Measurements from ENCODE around the gene ERF. TPM values are rescaled to one million over a fixed set of nuclear protein-coding genes. Genes with fewer than 3 reads are reported as not detected.

Gene ERF
- polyA plus RNA-seq, 1 of the 3 experiments (the other 2 are of a cell fraction): 89.6 TPM

DNA sequence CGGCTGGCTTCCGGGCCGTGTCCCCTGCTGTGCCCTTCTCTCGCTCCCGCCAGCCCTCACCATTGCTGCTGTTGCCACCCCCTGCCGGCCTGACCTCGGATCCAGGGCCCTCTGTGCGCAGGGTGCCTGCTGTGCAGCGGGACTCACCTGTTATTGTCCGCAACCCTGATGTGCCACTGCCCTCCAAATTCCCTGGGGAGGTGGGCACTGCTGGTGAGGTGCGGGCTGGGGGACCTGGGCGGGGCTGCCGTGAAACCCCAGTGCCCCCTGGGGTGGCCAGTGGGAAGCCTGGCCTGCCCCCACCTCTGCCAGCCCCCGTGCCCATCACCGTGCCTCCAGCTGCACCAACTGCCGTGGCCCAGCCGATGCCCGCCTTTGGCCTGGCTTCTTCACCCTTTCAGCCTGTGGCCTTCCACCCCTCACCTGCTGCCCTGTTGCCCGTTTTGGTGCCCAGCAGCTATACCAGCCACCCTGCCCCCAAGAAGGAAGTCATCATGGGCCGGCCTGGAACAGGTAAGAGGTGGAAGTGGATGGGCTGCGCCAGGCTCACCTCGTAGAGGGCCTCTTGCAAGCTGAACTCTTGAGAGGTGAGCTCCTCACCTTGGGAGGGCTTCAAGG, 19.2 kb upstream of the ERF start:
- Histone ChIP-seq H3K9me2 (no peaks in the 10 kb centered on the region), H3K4me2 (peak overlapping the region; percentile 55), H3K9me3 (no peaks in the 10 kb centered on the region), H3K27me3 (ENCODE audit: insufficient read depth) (no peaks in the 10 kb centered on the region), H3K79me2 (ENCODE audit: insufficient read depth) (peaks cover 97% of the 10 kb centered on the region), H4K20me1 (ENCODE audit: insufficient read depth) (no peaks in the 10 kb centered on the region), H3K36me3 (replicated peaks in 1 of 2; ENCODE audit: control insufficient read depth in 1 of 2, insufficient read depth in 2 of 2, low read length in 1 of 2) (peaks cover 13 to 39% of the 10 kb centered on the region in 2 experiments), H3K9ac (no peak overlapping the region), H3F3A (replicated peaks; ENCODE audit: insufficient read depth) (peaks cover 27% of the 10 kb centered on the region), H2AFZ (ENCODE audit: low read depth) (no peak overlapping the region), H3K27ac (ENCODE audit: low read depth in 2 of 2, low read length in 1 of 2) (no peak overlapping the region; a peak in 1 of 4 replicates), H3K4me3 (ENCODE audit: low read depth in 2 of 2, low read length in 1 of 2) (no peak overlapping the region), H3K4me1 (ENCODE audit: control insufficient read depth in 1 of 2, insufficient read depth in 2 of 2, low read depth in 1 of 2, low read length in 1 of 2) (peaks cover 39 to 68% of the 10 kb centered on the region in 2 experiments; a peak in 3 of 4 replicates)
- CTCF ChIA-PET: interaction anchor here (1.2 to 1.5 kb wide), 2 partner anchors 9 to 21 kb away, joined by 4 read pairs; no protein-coding TSS in a partner anchor
- POLR2A ChIA-PET: no interaction called here
- TF ChIP-seq YY1 (IDR thresholded peaks at IDR 0.05; ENCODE audit: low read depth) (no peak), ELF1 (IDR thresholded peaks at IDR 0.05) (no peak), RFX5 (IDR thresholded peaks at IDR 0.05; ENCODE audit: low read length) (no peak)
- TF ChIP-seq, protein P1, sequence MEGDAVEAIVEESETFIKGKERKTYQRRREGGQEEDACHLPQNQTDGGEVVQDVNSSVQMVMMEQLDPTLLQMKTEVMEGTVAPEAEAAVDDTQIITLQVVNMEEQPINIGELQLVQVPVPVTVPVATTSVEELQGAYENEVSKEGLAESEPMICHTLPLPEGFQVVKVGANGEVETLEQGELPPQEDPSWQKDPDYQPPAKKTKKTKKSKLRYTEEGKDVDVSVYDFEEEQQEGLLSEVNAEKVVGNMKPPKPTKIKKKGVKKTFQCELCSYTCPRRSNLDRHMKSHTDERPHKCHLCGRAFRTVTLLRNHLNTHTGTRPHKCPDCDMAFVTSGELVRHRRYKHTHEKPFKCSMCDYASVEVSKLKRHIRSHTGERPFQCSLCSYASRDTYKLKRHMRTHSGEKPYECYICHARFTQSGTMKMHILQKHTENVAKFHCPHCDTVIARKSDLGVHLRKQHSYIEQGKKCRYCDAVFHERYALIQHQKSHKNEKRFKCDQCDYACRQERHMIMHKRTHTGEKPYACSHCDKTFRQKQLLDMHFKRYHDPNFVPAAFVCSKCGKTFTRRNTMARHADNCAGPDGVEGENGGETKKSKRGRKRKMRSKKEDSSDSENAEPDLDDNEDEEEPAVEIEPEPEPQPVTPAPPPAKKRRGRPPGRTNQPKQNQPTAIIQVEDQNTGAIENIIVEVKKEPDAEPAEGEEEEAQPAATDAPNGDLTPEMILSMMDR (IDR thresholded peaks at IDR 0.05): no peak
- no peak for DNase-seq
- WGBS (ENCODE audit: low lambda C conversion rate): 98% methylated on average over 16 of the region's 22 CpGs

DNA sequence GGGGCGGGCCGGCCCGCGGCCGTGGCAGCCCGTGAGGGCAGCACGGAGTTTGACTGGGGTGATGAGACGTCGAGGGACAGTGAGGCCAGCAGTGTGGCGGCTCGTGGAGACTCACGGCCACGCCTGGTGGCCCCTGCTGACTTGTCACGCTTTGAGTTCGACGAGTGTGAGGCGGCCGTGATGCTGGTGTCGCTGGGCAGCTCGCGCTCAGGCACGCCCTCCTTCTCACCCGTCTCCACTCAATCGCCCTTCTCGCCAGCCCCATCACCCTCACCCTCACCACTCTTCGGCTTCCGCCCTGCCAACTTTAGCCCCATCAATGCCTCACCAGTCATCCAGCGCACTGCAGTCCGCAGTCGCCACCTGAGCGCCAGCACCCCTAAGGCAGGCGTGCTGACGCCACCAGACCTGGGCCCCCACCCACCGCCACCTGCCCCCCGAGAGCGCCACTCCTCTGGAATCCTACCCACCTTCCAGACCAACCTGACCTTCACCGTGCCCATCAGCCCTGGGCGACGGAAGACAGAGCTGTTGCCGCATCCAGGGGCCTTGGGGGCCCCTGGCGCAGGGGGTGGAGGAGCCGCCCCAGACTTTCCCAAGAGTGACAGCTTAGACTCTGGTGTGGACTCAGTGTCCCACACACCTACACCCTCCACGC, 18.6 kb upstream of the ERF start:
- 97% methylated on average over 40 of the region's 43 CpGs for WGBS (ENCODE audit: low lambda C conversion rate)
- Histone ChIP-seq H3K9me2 (no peaks in the 10 kb centered on the region), H3F3A (replicated peaks; ENCODE audit: insufficient read depth) (peaks cover 21% of the 10 kb centered on the region), H3K4me1 (ENCODE audit: control insufficient read depth in 1 of 2, insufficient read depth in 2 of 2, low read depth in 1 of 2, low read length in 1 of 2) (peaks cover 33 to 62% of the 10 kb centered on the region in 2 experiments; a peak in 3 of 4 replicates), H3K9ac (no peak overlapping the region), H3K4me2 (no peak overlapping the region), H3K27me3 (ENCODE audit: insufficient read depth) (no peaks in the 10 kb centered on the region), H3K36me3 (replicated peaks in 1 of 2; ENCODE audit: control insufficient read depth in 1 of 2, insufficient read depth in 2 of 2, low read length in 1 of 2) (peaks cover 13 to 39% of the 10 kb centered on the region in 2 experiments), H3K79me2 (ENCODE audit: insufficient read depth) (peaks cover 91% of the 10 kb centered on the region), H2AFZ (ENCODE audit: low read depth) (no peak overlapping the region), H3K27ac (ENCODE audit: low read depth in 2 of 2, low read length in 1 of 2) (no peak overlapping the region), H4K20me1 (ENCODE audit: insufficient read depth) (no peaks in the 10 kb centered on the region), H3K9me3 (no peaks in the 10 kb centered on the region), H3K4me3 (ENCODE audit: low read depth in 2 of 2, low read length in 1 of 2) (no peak overlapping the region)
- POLR2A ChIA-PET: no interaction called here
- DNase-seq: no peak
- no peak for TF ChIP-seq TEAD4 (IDR thresholded peaks at IDR 0.05; ENCODE audit: borderline replicate concordance, insufficient read depth)
- TF ChIP-seq, protein P2, sequence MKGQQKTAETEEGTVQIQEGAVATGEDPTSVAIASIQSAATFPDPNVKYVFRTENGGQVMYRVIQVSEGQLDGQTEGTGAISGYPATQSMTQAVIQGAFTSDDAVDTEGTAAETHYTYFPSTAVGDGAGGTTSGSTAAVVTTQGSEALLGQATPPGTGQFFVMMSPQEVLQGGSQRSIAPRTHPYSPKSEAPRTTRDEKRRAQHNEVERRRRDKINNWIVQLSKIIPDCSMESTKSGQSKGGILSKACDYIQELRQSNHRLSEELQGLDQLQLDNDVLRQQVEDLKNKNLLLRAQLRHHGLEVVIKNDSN (IDR thresholded peaks at IDR 0.05; ENCODE audit: borderline replicate concordance, low read depth): no peak
- TF ChIP-seq, protein P3, sequence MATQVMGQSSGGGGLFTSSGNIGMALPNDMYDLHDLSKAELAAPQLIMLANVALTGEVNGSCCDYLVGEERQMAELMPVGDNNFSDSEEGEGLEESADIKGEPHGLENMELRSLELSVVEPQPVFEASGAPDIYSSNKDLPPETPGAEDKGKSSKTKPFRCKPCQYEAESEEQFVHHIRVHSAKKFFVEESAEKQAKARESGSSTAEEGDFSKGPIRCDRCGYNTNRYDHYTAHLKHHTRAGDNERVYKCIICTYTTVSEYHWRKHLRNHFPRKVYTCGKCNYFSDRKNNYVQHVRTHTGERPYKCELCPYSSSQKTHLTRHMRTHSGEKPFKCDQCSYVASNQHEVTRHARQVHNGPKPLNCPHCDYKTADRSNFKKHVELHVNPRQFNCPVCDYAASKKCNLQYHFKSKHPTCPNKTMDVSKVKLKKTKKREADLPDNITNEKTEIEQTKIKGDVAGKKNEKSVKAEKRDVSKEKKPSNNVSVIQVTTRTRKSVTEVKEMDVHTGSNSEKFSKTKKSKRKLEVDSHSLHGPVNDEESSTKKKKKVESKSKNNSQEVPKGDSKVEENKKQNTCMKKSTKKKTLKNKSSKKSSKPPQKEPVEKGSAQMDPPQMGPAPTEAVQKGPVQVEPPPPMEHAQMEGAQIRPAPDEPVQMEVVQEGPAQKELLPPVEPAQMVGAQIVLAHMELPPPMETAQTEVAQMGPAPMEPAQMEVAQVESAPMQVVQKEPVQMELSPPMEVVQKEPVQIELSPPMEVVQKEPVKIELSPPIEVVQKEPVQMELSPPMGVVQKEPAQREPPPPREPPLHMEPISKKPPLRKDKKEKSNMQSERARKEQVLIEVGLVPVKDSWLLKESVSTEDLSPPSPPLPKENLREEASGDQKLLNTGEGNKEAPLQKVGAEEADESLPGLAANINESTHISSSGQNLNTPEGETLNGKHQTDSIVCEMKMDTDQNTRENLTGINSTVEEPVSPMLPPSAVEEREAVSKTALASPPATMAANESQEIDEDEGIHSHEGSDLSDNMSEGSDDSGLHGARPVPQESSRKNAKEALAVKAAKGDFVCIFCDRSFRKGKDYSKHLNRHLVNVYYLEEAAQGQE (IDR thresholded peaks at IDR 0.05; ENCODE audit: low read depth, low read length): no peak
- TF ChIP-seq, protein P4, sequence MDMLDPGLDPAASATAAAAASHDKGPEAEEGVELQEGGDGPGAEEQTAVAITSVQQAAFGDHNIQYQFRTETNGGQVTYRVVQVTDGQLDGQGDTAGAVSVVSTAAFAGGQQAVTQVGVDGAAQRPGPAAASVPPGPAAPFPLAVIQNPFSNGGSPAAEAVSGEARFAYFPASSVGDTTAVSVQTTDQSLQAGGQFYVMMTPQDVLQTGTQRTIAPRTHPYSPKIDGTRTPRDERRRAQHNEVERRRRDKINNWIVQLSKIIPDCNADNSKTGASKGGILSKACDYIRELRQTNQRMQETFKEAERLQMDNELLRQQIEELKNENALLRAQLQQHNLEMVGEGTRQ (IDR thresholded peaks at IDR 0.05; ENCODE audit: borderline replicate concordance, low read depth, low read length): no peak
- no peak for TF ChIP-seq MEF2A (IDR thresholded peaks at IDR 0.05; ENCODE audit: borderline replicate concordance, low read depth)
- no peak for TF ChIP-seq NRF1 (IDR thresholded peaks at IDR 0.05; ENCODE audit: low read depth, low read length)
- CTCF ChIA-PET: interaction anchor here (1.2 to 1.5 kb wide), 2 partner anchors 9 to 22 kb away, joined by 4 read pairs; no protein-coding TSS in a partner anchor

Data from SK-N-SH (cell line).